GM18517 (cell line): Measurements from ENCODE around the gene VAV2.

Experiments
- ATAC-seq: cut with Tn5 transposase; IDR thresholded peaks from one replicate; pipeline ENCODE4 v1.9.1; 2021; ENCODE audit warnings: mild to moderate bottlenecking, moderate library complexity; ENCODE audit not compliant: unreplicated experiment

VAV2 gene

GRCh38 chr9:133718563-133719315 lies 273.4 kb downstream of the VAV2 start:
- ATAC-seq: no peak

- no peak for ATAC-seq
Measured at GRCh38 chr9:133717113-133718031, 274.8 kb downstream of the VAV2 start.

- no peak for ATAC-seq
Measured at GRCh38 chr9:133716564-133717112, 275.5 kb downstream of the VAV2 start.

GRCh38 chr9:133715866-133716563 lies 276.1 kb downstream of the VAV2 start:
- no peak for ATAC-seq

GRCh38 chr9:133715295-133715865 lies 276.7 kb downstream of the VAV2 start:
- no peak for ATAC-seq

GRCh38 chr9:133714606-133715294 lies 277.4 kb downstream of the VAV2 start:
- no peak for ATAC-seq

- ATAC-seq: no peak
Measured at GRCh38 chr9:133713960-133714495, 278.1 kb downstream of the VAV2 start.

- ATAC-seq: no peak
Measured at GRCh38 chr9:133713150-133713959, 278.8 kb downstream of the VAV2 start.

- no peak for ATAC-seq
Measured at GRCh38 chr9:133712221-133713100, 279.7 kb downstream of the VAV2 start.
